Mucosa of gallbladder (tissue), 1 donor: ENCODE results near the gene CDKN2C. TPM values are rescaled to one million over a fixed set of nuclear protein-coding genes. Genes with fewer than 3 reads are reported as not detected.

Source experiments
- DNase-seq: peaks from one replicate; pipeline ENCODE4 v3.0.0-alpha.2; 2020; ENCODE audit warnings: low spot score
- total RNA-seq: library from RNA; stranded (reverse); gene quantifications from one replicate; pipeline ENCODE4 v1.2.1, GENCODE V29; 2021
- donor health status: DM: no; HTN: no; CAD: no.

CDKN2C gene
- total RNA-seq, 1 donor from 2014 or later = 9.0 TPM

DNA sequence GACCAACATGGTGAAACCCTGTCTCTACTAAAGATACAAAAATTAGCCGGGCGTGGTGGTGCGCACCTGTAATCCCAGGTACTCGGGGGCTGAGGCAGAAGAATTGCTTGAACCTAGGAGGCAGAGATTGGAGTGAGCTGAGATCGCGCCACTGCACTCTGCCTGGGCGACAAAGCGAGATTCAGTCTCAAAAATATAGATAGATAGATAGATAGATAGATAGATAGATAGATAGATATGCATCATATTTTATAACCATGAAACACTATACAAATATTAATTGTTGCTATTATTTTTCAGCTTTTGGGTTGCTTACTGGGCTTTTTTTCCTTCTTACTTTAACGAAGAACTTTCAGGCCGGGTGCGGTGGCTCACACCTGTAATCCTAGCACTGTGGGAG, 5.2 kb upstream of the CDKN2C start:
- no peak for DNase-seq

DNA sequence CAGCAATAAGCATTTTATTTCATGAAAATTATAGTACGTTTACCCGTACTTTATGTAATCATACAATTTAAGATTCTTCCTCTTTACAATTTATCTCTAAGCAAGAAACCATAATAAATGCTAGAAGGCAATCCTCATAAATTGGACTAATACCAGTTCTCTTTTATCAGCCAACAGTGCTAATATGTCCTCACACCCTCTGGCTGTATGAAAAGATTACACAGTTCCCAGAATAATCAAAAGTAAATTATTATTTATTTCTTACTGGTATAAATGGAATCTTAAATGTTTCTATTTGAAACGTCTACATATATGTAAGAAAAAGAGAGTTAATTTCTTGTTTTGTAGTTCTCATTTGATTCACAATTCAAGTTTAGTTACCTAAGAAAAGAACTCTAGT, 3.1 kb upstream of the CDKN2C start:
- no peak for DNase-seq

DNA sequence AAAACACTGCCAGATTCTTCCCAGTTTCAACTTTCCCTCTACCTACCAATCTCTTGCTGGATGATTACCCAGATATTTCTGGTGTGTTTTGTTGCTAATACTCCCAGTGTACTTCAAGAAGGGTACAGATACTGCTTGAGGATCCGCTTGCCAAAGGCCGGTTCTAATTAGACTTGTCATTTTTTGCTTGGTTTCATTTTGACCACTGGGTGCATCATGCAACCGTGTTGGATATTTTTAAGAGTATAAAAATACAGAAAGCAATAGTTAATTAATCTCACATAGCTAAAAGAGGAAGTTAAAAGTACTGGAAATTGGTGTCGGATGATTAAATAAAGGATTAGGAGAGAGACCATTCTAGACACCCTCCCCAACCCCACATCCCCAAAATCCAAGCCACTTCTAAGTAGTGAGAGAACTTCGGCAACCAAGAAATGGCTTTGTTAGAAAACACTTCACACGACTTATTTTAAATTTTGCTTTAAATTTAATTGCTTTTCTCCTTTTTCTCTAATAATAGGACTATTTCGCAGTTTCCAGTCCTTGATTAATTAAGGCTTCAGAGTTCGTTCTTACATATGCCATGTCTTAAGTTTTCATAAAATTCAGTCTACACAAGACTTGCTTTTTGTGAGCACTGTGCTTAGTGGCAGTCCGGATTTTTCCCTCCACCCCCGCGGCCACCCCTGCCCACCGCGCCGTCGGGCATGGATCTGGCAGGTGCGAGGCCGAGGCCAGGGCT, 2.5 kb upstream of the CDKN2C start:
- DNase-seq = no peak

DNA sequence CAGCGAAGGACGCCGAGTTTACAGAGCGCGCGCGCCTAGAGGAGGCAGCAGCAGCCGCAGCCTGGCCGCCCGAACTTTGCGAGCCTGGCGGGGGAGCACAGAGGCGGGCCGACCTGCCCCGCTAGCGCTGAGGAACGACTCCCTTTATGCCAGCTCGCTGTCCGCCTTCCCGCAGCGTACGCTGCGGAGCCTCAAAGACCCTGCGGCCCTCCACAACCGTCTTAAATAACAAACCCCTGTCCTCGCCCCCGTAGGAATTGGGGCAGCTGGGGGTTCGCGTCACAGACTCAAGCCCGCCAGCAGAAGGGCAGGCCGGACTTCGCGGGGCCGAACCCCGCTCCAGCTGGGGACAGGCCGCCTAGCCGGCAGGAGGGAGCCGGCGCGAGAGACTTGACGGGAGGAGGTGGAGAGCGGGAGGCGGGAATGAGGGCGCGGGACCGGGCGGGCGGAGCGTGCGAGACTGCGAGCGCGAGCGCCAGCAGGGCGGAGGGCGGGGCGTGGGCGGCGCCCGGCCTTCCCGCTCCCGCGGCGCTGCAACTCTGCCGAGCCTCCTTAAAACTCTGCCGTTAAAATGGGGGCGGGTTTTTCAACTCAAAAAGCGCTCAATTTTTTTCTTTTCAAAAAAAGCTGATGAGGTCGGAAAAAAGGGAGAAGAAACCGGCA, 1.8 kb upstream of the CDKN2C start:
- peak; percentile 90 for DNase-seq

DNA sequence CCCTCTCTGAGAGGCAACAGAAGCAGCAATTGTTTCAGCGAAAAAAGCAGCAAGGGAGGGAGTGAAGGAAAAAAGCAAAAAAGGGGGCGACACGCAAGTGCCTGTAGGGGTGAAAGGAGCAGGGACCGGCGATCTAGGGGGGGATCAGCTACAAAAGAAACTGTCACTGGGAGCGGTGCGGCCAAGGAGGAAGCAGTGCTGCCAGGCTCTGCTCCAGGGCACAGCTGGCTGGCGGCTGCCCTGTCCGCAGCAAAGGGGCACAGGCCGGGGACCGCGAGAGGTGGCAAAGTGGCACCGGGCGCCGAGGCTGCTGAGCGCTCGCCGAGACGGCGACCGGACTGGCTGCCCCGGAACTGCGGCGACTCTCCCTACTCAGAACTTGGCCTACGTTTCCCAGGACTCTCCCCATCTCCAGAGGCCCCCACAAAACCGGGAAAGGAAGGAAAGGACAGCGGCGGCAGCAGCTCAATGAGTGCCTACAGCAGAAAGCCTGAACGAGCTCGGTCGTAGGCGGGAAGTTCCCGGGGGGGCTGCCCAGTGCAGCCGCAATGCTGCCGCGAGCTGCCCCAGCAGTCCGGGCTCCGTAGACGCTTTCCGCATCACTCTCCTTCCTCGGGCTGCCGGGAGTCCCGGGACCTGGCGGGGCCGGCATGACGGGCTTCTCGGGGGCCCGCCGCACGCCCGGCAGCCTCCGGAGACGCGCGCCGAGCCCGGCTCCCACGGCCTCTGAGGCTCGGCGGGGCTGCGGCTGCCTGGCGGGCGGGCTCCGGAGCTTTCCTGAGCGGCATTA, 1.0 kb upstream of the CDKN2C start:
- DNase-seq = peak; percentile 37

DNA sequence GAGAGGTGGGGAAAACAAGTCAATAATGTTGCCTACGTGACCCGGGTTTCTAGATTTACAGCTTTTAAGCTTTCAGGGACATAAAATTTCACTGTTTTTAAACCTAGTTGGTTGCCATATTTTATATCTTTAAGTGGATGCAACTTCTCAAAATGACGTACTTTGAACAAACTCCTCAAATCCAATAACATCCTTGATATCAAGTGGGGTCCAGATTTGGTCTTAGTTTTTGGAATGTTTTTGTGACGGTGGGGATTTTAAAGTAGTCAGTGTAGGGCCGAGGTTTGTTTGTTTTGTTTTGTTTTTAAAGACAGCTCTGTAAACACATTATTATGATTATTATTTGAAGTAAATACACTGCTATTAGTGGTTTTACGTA, 453 bp downstream of the CDKN2C start:
- no peak for DNase-seq

DNA sequence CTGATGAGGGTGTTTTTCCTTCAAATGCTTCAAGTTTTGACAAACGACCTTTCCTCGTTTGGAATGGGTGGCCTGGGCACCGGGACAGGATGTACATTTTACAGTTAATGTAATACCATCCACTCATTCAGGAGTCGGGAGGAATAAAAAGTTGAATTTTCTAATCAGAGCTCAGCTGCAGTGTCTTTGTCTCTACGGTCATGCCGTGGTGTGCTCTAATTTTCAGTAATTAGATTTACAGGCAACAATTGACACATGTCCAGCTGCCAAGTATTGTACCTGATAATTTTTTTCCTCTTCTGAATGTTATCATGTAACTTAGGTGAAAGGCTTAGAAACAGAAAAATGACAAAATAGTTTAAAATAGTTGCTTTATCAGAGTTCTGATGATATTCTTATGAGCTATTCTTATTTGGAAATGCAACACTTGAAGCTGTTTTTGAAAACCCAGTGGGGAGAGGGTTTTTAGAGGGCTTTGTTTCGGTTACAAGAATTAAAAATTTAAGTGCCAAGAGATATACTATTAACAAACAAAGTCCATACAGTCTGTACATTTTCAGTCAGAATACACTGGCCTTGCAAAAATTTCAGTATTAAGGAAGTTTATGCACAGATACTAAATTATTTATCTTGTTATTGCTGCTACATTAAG, 1.0 kb downstream of the CDKN2C start:
- no peak for DNase-seq

DNA sequence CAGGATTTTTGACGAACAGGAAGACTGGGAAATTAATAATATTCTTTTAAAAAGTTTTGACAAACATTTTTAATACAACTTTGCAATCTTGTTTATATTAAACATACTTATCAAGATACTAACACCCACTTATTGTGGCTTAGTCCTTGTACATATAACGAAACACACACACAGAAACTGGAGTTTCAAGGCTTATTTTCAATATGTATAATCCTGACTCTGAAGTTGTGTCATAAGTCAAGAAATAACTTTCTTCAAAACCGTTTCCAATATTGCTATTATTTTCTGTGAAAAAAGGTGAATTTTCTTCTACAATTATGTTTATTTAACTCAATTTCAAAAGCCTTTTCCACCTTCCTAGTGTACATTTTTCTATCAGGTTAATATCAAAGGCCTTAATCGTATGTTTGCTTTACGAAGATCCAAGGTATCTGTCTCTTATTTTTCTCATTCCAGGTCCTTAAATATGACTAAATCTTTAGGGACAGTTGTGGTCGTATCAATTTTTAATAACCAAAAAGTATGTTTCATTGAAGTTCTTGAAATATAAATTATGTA, 1.8 kb downstream of the CDKN2C start:
- no peak for DNase-seq

DNA sequence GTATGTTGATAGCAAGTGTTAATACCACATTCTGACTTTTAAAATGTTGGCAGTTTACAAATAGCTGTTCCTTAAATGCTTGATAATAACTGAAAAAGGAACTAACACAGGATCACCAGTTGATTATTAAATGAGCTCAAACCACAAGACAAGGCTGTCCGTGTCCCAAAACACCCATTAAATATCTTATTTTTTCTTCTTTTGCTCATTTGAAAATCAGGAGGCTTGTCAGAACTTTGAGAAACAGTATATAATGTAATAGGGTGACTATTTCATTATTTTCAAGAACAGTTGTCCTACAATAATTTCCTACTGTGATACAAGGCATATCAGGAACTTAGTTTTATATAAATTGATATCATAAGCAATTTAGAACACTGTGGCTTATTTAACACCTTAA, 2.7 kb downstream of the CDKN2C start:
- no peak for DNase-seq

DNA sequence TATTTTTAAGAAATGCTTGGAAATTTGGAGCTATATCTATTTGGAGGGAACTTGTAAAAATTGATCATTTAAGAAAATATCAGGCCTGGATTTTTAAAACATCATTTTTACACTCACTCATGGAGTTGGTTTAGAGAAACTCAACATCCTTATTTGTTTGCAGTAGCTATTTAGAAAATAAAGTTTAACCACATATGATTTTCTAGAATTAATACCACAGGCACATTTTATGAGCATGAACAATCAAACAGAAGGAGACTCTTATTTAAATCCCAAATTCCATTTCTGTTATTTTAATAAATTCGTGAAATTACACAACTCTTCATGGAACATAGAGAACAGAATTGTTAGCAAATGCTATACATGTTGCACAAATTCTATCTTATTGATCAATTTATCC, 3.2 kb downstream of the CDKN2C start:
- DNase-seq = no peak

DNA sequence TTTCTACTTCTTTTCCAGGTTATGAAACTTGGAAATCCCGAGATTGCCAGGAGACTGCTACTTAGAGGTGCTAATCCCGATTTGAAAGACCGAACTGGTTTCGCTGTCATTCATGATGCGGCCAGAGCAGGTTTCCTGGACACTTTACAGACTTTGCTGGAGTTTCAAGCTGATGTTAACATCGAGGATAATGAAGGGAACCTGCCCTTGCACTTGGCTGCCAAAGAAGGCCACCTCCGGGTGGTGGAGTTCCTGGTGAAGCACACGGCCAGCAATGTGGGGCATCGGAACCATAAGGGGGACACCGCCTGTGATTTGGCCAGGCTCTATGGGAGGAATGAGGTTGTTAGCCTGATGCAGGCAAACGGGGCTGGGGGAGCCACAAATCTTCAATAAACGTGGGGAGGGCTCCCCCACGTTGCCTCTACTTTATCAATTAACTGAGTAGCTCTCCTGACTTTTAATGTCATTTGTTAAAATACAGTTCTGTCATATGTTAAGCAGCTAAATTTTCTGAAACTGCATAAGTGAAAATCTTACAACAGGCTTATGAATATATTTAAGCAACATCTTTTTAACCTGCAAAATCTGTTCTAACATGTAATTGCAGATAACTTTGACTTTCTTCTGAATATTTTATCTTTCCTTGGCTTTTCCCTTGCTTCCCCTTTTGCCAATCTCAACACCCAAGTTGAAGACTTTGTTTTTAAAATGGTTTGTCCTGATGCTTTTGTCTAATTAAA, 4.0 kb downstream of the CDKN2C start:
- DNase-seq = no peak

DNA sequence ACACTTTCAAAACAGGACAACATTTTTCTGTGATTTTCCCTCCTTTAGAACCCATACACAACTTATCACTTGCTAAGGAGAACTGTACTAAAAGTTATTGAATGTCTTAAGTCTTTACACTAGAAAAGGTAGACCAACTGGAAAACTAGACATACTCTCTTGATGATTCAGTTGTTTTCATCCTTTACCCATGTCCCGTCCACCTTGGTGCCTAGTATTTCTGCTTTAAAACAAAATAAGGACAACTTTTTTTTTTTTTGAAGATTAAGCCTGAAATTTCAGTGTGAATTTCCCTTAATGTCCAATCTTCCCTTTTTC, 4.5 kb downstream of the CDKN2C start:
- no peak for DNase-seq

DNA sequence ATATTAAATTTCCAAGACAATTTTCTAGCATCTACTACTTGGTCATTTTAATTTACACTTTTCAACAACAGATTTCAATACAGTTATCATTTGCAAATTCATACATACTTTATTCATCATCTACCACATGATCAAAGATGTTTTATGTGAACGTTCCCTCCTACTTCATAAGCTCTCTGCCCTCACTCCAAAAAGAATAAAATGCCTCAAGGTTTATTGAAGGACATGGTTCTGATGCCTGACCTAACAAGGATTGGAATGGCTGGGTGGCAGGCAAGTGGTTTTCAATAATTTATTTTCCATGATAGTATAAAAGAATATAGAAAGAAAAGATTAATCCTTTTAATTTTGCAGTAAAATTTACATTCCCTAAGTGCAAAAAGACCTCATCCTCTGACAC, 5.4 kb downstream of the CDKN2C start:
- no peak for DNase-seq

DNA sequence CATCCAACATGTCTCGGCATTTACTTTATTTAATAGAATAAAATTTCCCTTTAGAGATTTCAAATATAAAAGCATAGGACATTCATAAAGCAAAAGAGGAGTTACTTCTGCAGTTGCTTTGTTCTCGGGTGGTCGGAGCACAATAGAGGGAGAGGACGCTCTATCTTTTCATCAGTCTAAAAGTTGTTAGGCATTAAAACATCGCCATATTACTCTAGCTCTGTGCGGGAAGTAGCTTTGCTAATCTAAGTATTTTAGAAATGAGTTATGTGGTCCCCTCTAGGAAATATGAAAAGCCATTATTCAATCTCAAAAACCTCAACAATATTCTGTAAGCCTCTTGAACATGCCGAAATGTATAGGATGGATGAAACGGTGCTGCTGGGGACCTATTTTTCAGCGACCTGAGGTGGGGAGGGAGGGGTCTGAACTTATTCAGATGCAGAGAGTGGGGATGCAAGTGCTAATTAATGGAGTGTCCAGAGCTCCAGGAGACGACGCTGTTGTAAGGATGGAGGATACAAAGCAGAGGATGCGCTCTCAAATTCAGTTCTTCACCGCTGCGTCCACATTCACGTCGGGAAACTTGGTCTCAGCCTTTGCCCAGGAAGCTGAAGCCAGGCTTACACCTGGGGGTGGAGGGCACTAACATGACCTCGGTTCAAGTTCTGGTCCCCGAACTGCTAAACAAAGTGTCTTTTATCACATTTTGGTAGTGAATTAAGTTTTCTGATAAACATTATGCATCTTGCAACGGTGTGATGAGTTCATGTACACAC, 6.3 kb downstream of the CDKN2C start:
- no peak for DNase-seq

DNA sequence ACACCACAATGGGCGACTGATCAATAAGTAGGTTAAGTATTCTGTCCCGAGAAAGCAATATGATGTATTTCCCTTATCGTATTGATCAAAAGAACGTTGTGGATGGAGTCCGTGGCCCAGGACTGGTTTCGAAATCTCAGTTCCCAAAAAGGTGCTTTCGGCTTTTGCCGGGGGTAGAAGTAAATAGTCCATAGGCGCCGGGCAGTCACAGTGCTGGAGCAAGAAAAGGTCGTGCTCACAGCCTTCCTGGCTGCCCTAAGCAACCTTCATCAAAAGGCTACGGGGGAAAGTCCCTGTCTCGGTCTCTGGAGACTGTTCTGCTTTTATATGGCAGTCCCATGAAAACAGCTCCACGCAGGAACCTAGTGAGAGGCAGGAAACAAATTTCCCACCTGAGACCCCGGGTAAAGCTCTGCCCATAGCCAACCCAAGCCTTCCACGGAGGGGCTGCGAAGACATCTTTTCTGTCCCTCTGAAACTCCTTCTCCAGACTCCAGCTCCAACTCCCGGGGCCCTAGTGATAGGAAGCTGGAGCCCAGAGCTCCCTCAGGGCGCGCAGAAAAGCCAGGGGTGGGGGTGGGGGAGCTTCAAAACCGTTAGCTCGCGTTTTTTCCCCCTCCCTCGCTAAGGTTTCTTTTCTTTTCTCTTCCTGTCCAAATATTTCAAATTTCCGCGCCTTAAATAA, 7.0 kb downstream of the CDKN2C start:
- DNase-seq = no peak

DNA sequence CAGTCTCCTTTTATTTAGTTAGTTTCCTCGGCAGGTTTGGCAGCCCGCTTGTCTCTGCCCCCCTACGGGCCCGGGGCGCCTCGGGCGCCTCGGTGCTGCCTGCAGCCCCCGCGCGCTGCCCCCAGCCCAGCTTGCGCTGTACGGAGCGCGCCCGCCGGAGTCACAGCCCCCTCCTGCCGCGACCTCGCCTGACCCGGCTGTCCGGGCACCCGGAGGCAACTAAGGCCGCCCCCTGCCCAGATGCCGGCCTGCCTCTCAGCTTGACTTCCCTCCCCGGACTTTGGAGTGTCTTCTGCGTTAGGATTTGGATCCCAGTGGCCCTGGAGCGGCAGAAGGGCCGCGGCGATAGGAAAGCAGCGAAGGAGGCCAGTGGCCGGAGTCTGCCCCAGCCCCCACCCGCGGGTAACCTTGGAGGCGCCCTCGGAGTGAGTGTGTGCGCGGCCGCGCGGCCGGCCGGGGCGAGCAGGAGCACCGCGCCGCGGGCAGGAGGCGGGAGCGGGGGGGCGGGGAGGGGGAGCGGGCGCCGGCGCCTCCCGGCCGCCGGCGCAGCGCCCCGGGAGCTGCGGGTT, 7.6 kb downstream of the CDKN2C start:
- no peak for DNase-seq

DNA sequence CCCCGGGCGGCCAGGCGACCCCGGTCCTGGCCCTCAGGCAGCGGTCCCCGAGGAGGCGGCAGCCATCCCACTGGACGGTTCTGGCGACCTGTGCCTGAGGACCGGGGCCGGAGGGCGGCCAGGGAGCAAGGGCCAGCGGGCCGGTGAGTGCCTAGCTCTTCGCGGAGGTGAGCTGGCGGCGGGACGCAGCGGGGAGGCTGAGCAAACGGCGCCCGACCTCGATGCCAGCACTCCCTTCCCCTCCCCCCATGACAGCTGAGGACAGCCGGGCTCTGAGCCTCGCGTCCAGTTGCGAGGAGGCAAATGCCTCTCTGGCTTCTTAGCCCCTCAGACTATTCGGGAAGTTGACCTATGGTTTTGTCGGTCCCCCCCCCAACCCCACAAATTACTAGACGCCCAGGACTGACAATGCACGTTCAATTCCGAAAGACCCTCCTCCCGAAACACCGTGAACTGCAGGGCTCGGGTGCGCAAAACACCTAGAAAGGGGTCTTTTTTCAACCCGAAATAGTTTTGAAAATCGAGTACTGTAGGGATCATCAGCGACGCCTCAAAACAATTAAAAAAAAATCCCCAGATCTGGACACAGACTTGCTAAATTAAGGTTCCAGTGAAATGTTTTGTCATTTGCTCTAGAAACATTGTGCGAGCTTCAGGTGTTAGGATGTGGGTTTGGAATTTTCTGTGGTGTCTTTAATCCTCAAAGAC, 8.3 kb downstream of the CDKN2C start:
- DNase-seq = peak; percentile 57

DNA sequence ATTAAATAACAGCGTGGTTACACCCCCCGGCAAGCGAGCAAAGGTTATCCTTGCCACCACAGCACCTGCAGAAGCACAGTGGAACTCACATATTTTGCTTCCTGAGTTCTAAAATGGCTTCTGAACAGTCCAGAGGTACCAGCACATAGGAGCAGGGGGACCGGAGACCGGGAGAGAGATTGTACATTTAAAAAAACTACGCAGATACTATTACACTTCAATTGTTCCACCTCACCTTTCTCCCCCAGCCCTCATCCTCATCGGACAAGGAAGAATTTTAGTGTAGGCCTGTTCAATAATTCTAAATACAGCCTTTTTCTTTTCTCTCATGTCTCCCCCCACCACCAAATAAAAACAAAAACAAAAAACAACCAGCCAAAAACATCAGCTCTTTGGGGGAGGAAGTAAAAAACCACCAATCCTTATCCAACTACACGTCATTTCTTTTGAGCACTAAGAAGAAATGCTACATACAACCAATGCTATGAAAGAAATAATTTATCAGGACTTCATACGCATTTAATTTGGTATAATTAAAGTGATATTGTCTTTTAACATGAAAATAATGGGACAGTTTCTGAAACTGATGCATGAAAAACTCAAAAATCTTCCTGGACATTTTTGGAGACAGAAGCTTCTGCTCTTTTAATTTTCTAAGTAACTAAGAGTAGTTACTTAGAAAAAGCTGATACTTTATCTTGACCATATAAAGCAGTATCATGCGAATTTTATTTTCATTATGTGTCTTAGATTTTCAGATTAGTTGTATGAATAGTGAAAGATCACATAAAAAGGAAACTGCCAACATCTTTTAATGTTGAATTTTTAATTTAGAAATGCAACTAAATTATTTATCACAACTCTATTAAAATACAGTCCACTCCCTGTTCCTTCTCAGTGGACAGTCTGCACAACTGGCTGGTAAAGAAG, 9.1 kb downstream of the CDKN2C start:
- DNase-seq = no peak
